HepG2 (cell line): Measurements from ENCODE around the gene GLIPR1L2. TPM values are rescaled to one million over a fixed set of nuclear protein-coding genes. Genes with fewer than 3 reads are reported as not detected.
"Not testable (repeated sequence)": the region's sequence is repeated elsewhere in the genome, so short reads cannot be mapped to it uniquely, and the experiment has no call there.

Source experiments
- ATAC-seq: fragments of 200-7000 bp; cut with Tn5 transposase; 3 replicates; pipeline ENCODE4 v1.9.1; 2020; ENCODE audit warnings: mild to moderate bottlenecking, moderate library complexity
- BruUV-seq: library from RNA; stranded (reverse); fragments of 400-500 nt; replicated peaks from 2 replicates; lab custom pipeline; 2021; lab: Mats Ljungman, UMichigan
- CTCF ChIA-PET: fragments of 300-600 bp; formaldehyde crosslinking; extraction: SDS; loops from one replicate; lab custom pipeline; 2021; ENCODE audit warnings: low total read pairs, inconsistent platforms, low intra/inter-chr PET ratio; lab: Yijun Ruan, JAX
- POLR2A ChIA-PET: fragments of 350-600 bp; sonication (Branson Sonifier 250); formaldehyde crosslinking; loops from one replicate; lab custom pipeline; 2020; ENCODE audit warnings: antibody characterized with exemption, inconsistent platforms; lab: Yijun Ruan, JAX
- DNase-seq: peaks from one replicate; pipeline ENCODE4 v3.0.0-alpha.2; 2015; ENCODE audit warnings: low spot score
- FAIRE-seq: peaks from 3 replicates; lab custom pipeline; 2011; peaks lifted over from hg19 to GRCh38; lab: Jason Lieb, UNC
- H2AFZ ChIP-seq: one replicate; pipeline ENCODE4 v1.6.1; 2011; ENCODE audit warnings: low read length, inconsistent platforms
- H3K27ac ChIP-seq: fragments of 300-600 bp; 3 replicates; pipeline ENCODE4 v1.8.0; 2011; ENCODE audit warnings: mixed run types, mild to moderate bottlenecking, mixed read lengths, low read length, inconsistent platforms; ENCODE audit not compliant: insufficient read depth; ENCODE audit errors: extremely low read length
- H3K27me3 ChIP-seq, 2 experiments: fragments of 200-600 bp in 1 of 2; 2 replicates in 1 of 2; 3 replicates in 1 of 2; pipeline versions ENCODE4 v1.6.0 to v1.8.0; 2011; ENCODE audit warnings: low read length in 2 of 2, mild to moderate bottlenecking in 2 of 2, moderate library complexity in 2 of 2, inconsistent platforms in 1 of 2; ENCODE audit not compliant: insufficient read depth in 2 of 2, control insufficient read depth in 1 of 2
- H3K36me3 ChIP-seq, 2 experiments: fragments of 200-600 bp in 1 of 2; replicated peaks in 1 of 2; 2 replicates in 1 of 2; 3 replicates in 1 of 2; pipeline versions ENCODE4 v1.5.1 to v1.8.0; 2011; ENCODE audit warnings: low read length in 2 of 2, inconsistent platforms in 1 of 2; ENCODE audit not compliant: insufficient read depth in 2 of 2, control insufficient read depth in 1 of 2
- H3K4me1 ChIP-seq: 2 replicates; pipeline ENCODE4 v1.5.1; 2012; ENCODE audit warnings: low read length, inconsistent platforms; ENCODE audit not compliant: insufficient read depth
- H3K4me2 ChIP-seq: 2 replicates; pipeline ENCODE4 v1.6.0; 2011; ENCODE audit warnings: low read depth, low read length, inconsistent platforms
- H3K4me3 ChIP-seq, 3 experiments: fragments of 200-600 bp in 1 of 3; sonication (generic), shearing (Covaris generic) in 1 of 3; replicated peaks in 1 of 3; 2 replicates each; pipeline ENCODE4 v1.5.1; 2011 to 2016; ENCODE audit warnings: low read length in 3 of 3, inconsistent platforms in 2 of 3, low read depth in 2 of 3, mild to moderate bottlenecking in 2 of 3, control low read depth in 1 of 3, mixed read lengths in 1 of 3; ENCODE audit not compliant: insufficient read depth in 1 of 3
- H3K79me2 ChIP-seq: one replicate; pipeline ENCODE4 v1.6.1; 2011; ENCODE audit warnings: low read length, inconsistent platforms; ENCODE audit not compliant: insufficient read depth
- H3K9ac ChIP-seq: 2 replicates; pipeline ENCODE4 v1.6.0; 2011; ENCODE audit warnings: mild to moderate bottlenecking, low read depth, low read length, inconsistent platforms; ENCODE audit not compliant: insufficient read depth
- H3K9me3 ChIP-seq: 2 replicates; pipeline ENCODE4 v1.5.1; 2012; ENCODE audit warnings: mild to moderate bottlenecking, low read length
- H4K20me1 ChIP-seq: 2 replicates; pipeline ENCODE4 v1.6.0; 2011; ENCODE audit warnings: inconsistent platforms, mild to moderate bottlenecking, low read length, moderate library complexity; ENCODE audit not compliant: insufficient read depth
- ELF3 ChIP-seq: IDR thresholded peaks from 2 replicates; pipeline ENCODE4 v1.6.1; 2016; ENCODE audit warnings: missing genetic modification reagents, missing compliant biosample characterization
- GATAD2A ChIP-seq: IDR thresholded peaks from 2 replicates; pipeline ENCODE4 v1.6.1; 2016
- HNF4A ChIP-seq: sonication (generic); formaldehyde crosslinking; IDR thresholded peaks from 2 replicates; pipeline ENCODE4 v1.4.0; 2020; ENCODE audit warnings: missing genetic modification reagents
- PAXIP1 ChIP-seq: sonication (generic); formaldehyde crosslinking; conservative IDR thresholded peaks from 2 replicates; pipeline ENCODE4 v1.4.0; 2020; ENCODE audit warnings: mild to moderate bottlenecking, missing genetic modification reagents, moderate library complexity
- RBAK ChIP-seq: sonication (generic); formaldehyde crosslinking; IDR thresholded peaks from 2 replicates; pipeline ENCODE4 v1.5.1; 2020; ENCODE audit warnings: mild to moderate bottlenecking, missing genetic modification reagents
- SOX13 ChIP-seq, 3 experiments: fragments of 450-650 bp in 1 of 3; sonication (generic) in 1 of 3; formaldehyde crosslinking in 1 of 3; IDR thresholded peaks in 2 of 3; conservative IDR thresholded peaks in 1 of 3; 2 replicates each; pipeline versions ENCODE4 v1.5.0 to v1.6.1; 2016 to 2020; ENCODE audit warnings: antibody characterized with exemption in 1 of 3, mild to moderate bottlenecking in 1 of 3, missing compliant biosample characterization in 1 of 3, missing genetic modification reagents in 1 of 3, moderate library complexity in 1 of 3
- SOX6 ChIP-seq, 2 experiments: fragments of 450-650 bp in 1 of 2; sonication (generic) in 1 of 2; formaldehyde crosslinking in 1 of 2; IDR thresholded peaks; 2 replicates each; pipeline versions ENCODE4 v1.4.0 to v1.6.1; 2017 to 2020; ENCODE audit warnings: antibody characterized with exemption in 1 of 2, mild to moderate bottlenecking in 1 of 2, missing genetic modification reagents in 1 of 2
- ZMYM4 ChIP-seq: sonication (generic); formaldehyde crosslinking; IDR thresholded peaks from 2 replicates; pipeline ENCODE4 v1.8.1; 2023; ENCODE audit warnings: mild to moderate bottlenecking, missing genetic modification reagents
- ZNF644 ChIP-seq: IDR thresholded peaks from 2 replicates; pipeline ENCODE4 v1.6.1; 2016; ENCODE audit warnings: low read depth
- WGBS: methylation state at CpG from one replicate; pipeline ENCODE4 v1.1.6; 2017; ENCODE audit warnings: low lambda C conversion rate; 5-methylcytosine and 5-hydroxymethylcytosine counted together
- in situ Hi-C: cut with HindIII; loops from 2 replicates; pipeline ENCODE4 v1.10.0; 2017; ENCODE audit warnings: low pct_unique_long_range_greater_than_20kb; ENCODE audit not compliant: extremely low pct_ligation_motif_present
- intact Hi-C: fragments of 100-400 bp; cut with micrococcal nuclease; formaldehyde crosslinking; loops from one replicate; pipeline ENCODE4 v1.10.0; 2022; ENCODE audit not compliant: unreplicated experiment
- polyA plus RNA-seq, 8 experiments: library from polyadenylated mRNA; depleted of rRNA in 3 of 8; stranded (reverse) in 7 of 8; unstranded in 1 of 8; fragments of >200 nt; fragmentation: Illumina TruSeq in 4 of 8; extraction: Trizol in 4 of 8; gene quantifications; 2 replicates each; pipeline versions ENCODE4 v1.2.1 to v1.2.3, GENCODE V29; 2011 to 2016; ENCODE audit warnings: low read depth in 4 of 8, missing spikeins in 1 of 8, mixed read lengths in 1 of 8; ENCODE audit not compliant: insufficient read depth in 1 of 8
- total RNA-seq, 5 experiments: library from RNA; depleted of rRNA; stranded (reverse); fragments of >200 nt; fragmentation: Illumina TruSeq; extraction: Trizol; gene quantifications; 2 replicates each; pipeline ENCODE4 v1.2.3, GENCODE V29; 2016; ENCODE audit warnings: low read depth in 1 of 5
- TF ChIP-seq, protein P1 (sequence below), 2 experiments: sonication (generic) in 1 of 2; formaldehyde crosslinking in 1 of 2; IDR thresholded peaks; 2 replicates each; pipeline versions ENCODE4 v1.4.0 to v1.6.1; 2016 to 2020; ENCODE audit warnings: borderline replicate concordance in 1 of 2, low read depth in 1 of 2, mild to moderate bottlenecking in 1 of 2, missing genetic modification reagents in 1 of 2

GLIPR1L2 gene
- total and polyA plus RNA-seq, 2 of the 13 experiments (the other 11 are each of a cell fraction or from before 2014, with no cell fraction given), result not detected

GRCh38 chr12:75442454-75442853, 51.6 kb downstream of the GLIPR1L2 start:
- H3K9ac ChIP-seq; H3K27ac ChIP-seq; in situ Hi-C loops; H3K4me3 ChIP-seq; intact Hi-C loops; POLR2A ChIA-PET; H3K36me3 ChIP-seq; H2AFZ ChIP-seq; H3K9me3 ChIP-seq; H3K27me3 ChIP-seq; H4K20me1 ChIP-seq; H3K79me2 ChIP-seq; ATAC-seq; BruUV-seq; CTCF ChIA-PET; FAIRE-seq; TF ChIP-seq SOX6, SOX13 (IDR thresholded peaks at IDR 0.05): not testable (repeated sequence)
- 0% methylated on average over 3 of the region's 3 CpGs for WGBS
- peak; percentile 28 for DNase-seq
- Histone ChIP-seq H3K4me2 (peak overlapping the region; percentile 18; the same call in 1 of the 2 replicates), H3K4me1 (peaks cover 47% of the 10 kb centered on the region)
- TF ChIP-seq RBAK (CRISPR knock-in tag) (peak; percentile 67; the same call in 1 of the 2 replicates), GATAD2A (CRISPR knock-in tag) (peak; percentile 53; the same call in 1 of the 2 replicates), SOX6 (CRISPR knock-in tag; IDR thresholded peaks at IDR 0.05) (peak; percentile 34; the same call in 1 of the 2 replicates), ZMYM4 (CRISPR knock-in tag) (peak; percentile 56), ELF3 (CRISPR knock-in tag) (peak; percentile 29; the same call in 1 of the 2 replicates), ZNF644 (CRISPR knock-in tag) (peak; percentile 77), HNF4A (peak; percentile 85), PAXIP1 (CRISPR knock-in tag) (peak; percentile 62), SOX13 (CRISPR knock-in tag; conservative IDR thresholded peaks at IDR 0.05 in 1 of 2, IDR thresholded peaks at IDR 0.05 in 1 of 2) (peak in 1 of 2 experiments; percentile 50; a peak in 2 of 4 replicates)
- TF ChIP-seq, protein P1, sequence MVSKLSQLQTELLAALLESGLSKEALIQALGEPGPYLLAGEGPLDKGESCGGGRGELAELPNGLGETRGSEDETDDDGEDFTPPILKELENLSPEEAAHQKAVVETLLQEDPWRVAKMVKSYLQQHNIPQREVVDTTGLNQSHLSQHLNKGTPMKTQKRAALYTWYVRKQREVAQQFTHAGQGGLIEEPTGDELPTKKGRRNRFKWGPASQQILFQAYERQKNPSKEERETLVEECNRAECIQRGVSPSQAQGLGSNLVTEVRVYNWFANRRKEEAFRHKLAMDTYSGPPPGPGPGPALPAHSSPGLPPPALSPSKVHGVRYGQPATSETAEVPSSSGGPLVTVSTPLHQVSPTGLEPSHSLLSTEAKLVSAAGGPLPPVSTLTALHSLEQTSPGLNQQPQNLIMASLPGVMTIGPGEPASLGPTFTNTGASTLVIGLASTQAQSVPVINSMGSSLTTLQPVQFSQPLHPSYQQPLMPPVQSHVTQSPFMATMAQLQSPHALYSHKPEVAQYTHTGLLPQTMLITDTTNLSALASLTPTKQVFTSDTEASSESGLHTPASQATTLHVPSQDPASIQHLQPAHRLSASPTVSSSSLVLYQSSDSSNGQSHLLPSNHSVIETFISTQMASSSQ (IDR thresholded peaks at IDR 0.05; ENCODE audit: low read depth), result peak; percentile 54; the same call in 1 of the 2 replicates
- TF ChIP-seq, protein P1 (CRISPR knock-in tag; IDR thresholded peaks at IDR 0.05; ENCODE audit: borderline replicate concordance), result not testable (repeated sequence)
